Common myeloid progenitor, CD34-positive (primary cell): Measurements from ENCODE around the gene PELI2.

Source experiments
- CTCF ChIA-PET: fragments of 350-600 bp; sonication (Branson Sonifier 250); formaldehyde crosslinking; loops from one replicate; lab custom pipeline; 2021; ENCODE audit warnings: antibody characterized with exemption; lab: Charles Lee
- POLR2A ChIA-PET: fragments of 350-600 bp; sonication (Branson Sonifier 250); formaldehyde crosslinking; loops from one replicate; lab custom pipeline; 2021; ENCODE audit warnings: antibody characterized with exemption; lab: Charles Lee
- DNase-seq, 3 donors: peaks; one replicate each; pipeline versions ENCODE4 v3.0.0 to v3.0.0-alpha.2; 2013
- H3K27ac ChIP-seq, 2 experiments: 1 replicate in 1 of 2; 2 replicates in 1 of 2; pipeline ENCODE4 v1.7.0; 2013; ENCODE audit warnings: inconsistent platforms in 2 of 2, low read length in 2 of 2, mild to moderate bottlenecking in 2 of 2, low read depth in 1 of 2, moderate library complexity in 1 of 2; ENCODE audit not compliant: severe bottlenecking in 2 of 2, insufficient read depth in 1 of 2, poor library complexity in 1 of 2
- H3K27me3 ChIP-seq, 5 experiments: replicated peaks in 2 of 5; 1 replicate in 3 of 5; 2 replicates in 2 of 5; pipeline versions ENCODE4 v1.6.1 to v1.7.0; 2013; ENCODE audit warnings: low read length in 4 of 5, mild to moderate bottlenecking in 2 of 5, moderate library complexity in 2 of 5, inconsistent platforms in 1 of 5; ENCODE audit not compliant: insufficient read depth in 5 of 5, control insufficient read depth in 4 of 5
- H3K36me3 ChIP-seq, 4 experiments: 1 replicate in 2 of 4; 2 replicates in 2 of 4; pipeline versions ENCODE4 v1.6.1 to v1.7.0; 2013; ENCODE audit warnings: low read length in 3 of 4, control low read depth in 1 of 4, mild to moderate bottlenecking in 1 of 4; ENCODE audit not compliant: control insufficient read depth in 4 of 4, insufficient read depth in 4 of 4
- H3K4me1 ChIP-seq, 4 experiments: 1 replicate in 3 of 4; 2 replicates in 1 of 4; pipeline versions ENCODE4 v1.6.1 to v1.7.1; 2013; ENCODE audit warnings: low read length in 3 of 4, mild to moderate bottlenecking in 3 of 4, control low read depth in 1 of 4, inconsistent platforms in 1 of 4, moderate library complexity in 1 of 4; ENCODE audit not compliant: control insufficient read depth in 4 of 4, insufficient read depth in 4 of 4; ENCODE audit errors: control extremely low read depth in 1 of 4
- H3K4me3 ChIP-seq, 7 experiments: 1 replicate in 4 of 7; 2 replicates in 3 of 7; pipeline versions ENCODE4 v1.5.1 to v1.7.0; 2013; ENCODE audit warnings: mild to moderate bottlenecking in 7 of 7, low read length in 6 of 7, moderate library complexity in 6 of 7, inconsistent platforms in 2 of 7, low read depth in 2 of 7, control low read depth in 1 of 7; ENCODE audit not compliant: insufficient read depth in 4 of 7, control insufficient read depth in 1 of 7; ENCODE audit errors: extremely low read depth in 1 of 7
- H3K9me3 ChIP-seq, 5 experiments: 1 replicate in 4 of 5; 2 replicates in 1 of 5; pipeline versions ENCODE4 v1.6.1 to v1.7.1; 2013; ENCODE audit warnings: low read length in 4 of 5, mild to moderate bottlenecking in 2 of 5, inconsistent platforms in 1 of 5, low read depth in 1 of 5, moderate library complexity in 1 of 5; ENCODE audit not compliant: control insufficient read depth in 4 of 5, insufficient read depth in 2 of 5; ENCODE audit errors: control extremely low read depth in 1 of 5
- WGBS: methylation state at CpG from one replicate; pipeline ENCODE4 v1.1.5; 2013; ENCODE audit not compliant: insufficient coverage; 5-methylcytosine and 5-hydroxymethylcytosine counted together

The PELI2 gene

DNA sequence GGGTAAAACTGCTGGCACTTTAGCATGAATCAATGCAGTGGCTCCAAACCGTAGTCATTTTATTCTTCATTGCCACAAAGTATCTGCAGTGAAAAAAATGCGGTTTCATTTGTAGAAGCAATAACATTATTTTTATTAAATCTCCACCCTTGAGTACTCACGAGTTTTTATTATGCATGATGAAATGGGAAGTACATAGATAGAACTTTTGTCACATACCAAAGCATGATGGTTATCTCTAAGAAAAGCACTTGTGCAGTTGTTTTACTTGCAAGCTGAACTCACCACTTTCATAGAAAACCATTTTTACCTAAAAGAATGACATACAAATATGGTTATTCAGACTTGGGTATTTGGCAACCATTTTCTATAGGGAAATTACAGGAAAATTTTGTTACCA is 90.3 kb downstream of the PELI2 start:
- Histone ChIP-seq H3K36me3 (peaks cover 0 to 3% (median 0%) of the 10 kb centered on the region in 4 experiments), H3K27me3 (no peaks in the 10 kb centered on the region), H3K27ac (no peak overlapping the region), H3K9me3 (no peaks in the 10 kb centered on the region), H3K4me1 (peaks cover 7 to 24% (median 16%) of the 10 kb centered on the region in 4 experiments), H3K4me3 (no peak overlapping the region)
- POLR2A ChIA-PET, result no interaction called here
- CTCF ChIA-PET, result interaction anchor here (1.1 to 1.9 kb wide), 3 partner anchors 9 to 13 kb away, joined by 3 to 7 read pairs (median 7); no protein-coding TSS in a partner anchor
- WGBS, result 100% methylated on average over 1 of the region's 3 CpGs
- DNase-seq, result no peak

DNA sequence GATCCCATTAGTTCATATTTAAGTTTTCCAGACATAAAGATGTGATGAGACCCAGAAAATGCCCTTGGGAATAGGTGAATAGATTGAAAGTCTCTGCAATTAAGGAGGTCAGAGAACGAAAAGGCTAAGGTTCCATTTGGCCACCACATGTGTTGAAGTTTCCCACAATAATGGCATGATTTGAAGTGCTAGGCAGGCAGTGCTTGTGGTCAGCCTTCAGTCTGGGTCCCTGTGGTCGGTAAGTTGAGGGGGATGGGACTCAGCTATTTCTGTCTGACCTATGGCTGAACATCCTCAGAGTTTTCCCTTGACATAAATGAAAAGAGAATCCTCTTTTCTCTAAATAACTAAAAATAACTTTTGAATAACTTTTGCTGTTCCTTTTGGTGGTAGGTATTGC is 92.4 kb downstream of the PELI2 start:
- Histone ChIP-seq H3K36me3 (peaks cover 0 to 3% (median 0%) of the 10 kb centered on the region in 4 experiments), H3K9me3 (no peaks in the 10 kb centered on the region), H3K27me3 (no peaks in the 10 kb centered on the region), H3K4me3 (no peak overlapping the region), H3K4me1 (peaks cover 7 to 30% (median 16%) of the 10 kb centered on the region in 4 experiments), H3K27ac (no peak overlapping the region)
- no peak for DNase-seq
- WGBS, result no CpG with 5 or more reads among the region's 2 CpGs
- CTCF ChIA-PET, result no interaction called here
- POLR2A ChIA-PET, result no interaction called here

DNA sequence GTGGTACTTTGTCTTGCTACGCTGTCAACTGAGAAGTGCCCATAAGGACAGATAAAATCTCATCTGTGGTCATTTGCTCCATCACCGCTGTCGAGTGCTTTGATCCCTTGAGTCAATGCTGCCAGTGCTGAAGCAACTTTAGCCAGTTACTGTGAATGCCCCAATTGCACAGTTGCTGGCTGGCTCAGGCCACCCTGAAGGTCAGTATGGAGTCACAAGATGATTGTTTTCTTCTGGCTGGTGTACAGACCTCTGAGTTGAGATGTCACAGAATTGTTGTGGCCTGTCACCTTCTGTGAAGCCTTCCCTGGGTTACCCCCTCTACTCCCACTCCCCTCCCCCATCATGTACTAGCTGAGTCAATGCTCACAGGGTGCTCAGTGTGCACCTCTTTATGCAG is 92.9 kb downstream of the PELI2 start:
- Histone ChIP-seq H3K9me3 (no peaks in the 10 kb centered on the region), H3K4me3 (no peak overlapping the region), H3K27ac (no peak overlapping the region), H3K27me3 (no peaks in the 10 kb centered on the region), H3K4me1 (peaks cover 5 to 28% (median 14%) of the 10 kb centered on the region in 4 experiments), H3K36me3 (peaks cover 0 to 3% (median 0%) of the 10 kb centered on the region in 4 experiments)
- 89% methylated on average over 3 of the region's 3 CpGs for WGBS
- POLR2A ChIA-PET, result interaction anchor here (1.1 kb wide), 1 partner anchor 61 kb away, joined by 3 read pairs; no protein-coding TSS in a partner anchor
- CTCF ChIA-PET, result interaction anchor here (0.6 to 3.9 kb wide), 3 partner anchors 11 to 31 kb away, joined by 3 to 12 read pairs (median 3); no protein-coding TSS in a partner anchor
- DNase-seq, result no peak

DNA sequence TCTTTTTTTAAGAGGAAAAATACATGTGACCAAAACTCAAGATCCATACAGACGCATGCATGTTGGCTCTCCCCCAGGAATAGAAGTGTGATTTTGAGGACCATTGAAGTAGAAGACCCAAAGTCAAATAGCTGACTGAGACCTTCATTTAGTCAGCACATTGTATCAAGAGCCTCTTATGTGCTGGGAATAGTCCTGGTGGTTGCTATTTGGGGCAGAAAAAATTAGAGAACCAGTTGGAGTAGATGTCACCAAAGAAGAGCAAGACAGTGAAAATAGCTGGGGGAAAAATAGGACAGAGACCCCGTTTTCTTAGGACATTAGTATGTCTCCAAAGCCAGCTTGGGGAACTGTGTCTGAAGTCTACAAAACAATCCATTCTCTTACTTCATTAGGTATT is 93.6 kb downstream of the PELI2 start:
- CTCF ChIA-PET, result interaction anchor here (0.6 to 3.9 kb wide), 4 partner anchors 12 to 101 kb away, joined by 3 to 12 read pairs (median 3); no protein-coding TSS in a partner anchor

DNA sequence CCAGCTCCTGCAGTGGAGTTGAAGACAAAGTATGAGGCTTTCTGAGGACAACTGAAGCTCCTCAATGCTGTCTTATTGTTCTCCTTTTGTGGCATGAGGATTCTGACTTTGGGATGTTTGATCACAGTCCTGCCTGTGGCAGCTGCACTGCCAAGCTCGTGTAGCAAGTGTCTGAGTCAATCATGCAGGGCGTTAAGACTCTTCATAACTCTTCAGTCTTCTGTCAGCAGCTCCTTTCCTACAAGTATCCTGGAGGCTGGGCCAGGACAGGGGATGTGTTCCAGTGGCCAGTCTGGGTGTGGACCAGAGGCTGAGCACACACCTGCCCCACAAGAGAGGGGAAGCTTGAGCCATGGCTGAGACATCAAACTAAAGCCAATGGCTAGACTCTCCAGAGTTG is 94.3 kb downstream of the PELI2 start:
- Histone ChIP-seq H3K9me3 (no peaks in the 10 kb centered on the region), H3K27ac (no peak overlapping the region), H3K4me1 (peaks cover 12 to 41% (median 24%) of the 10 kb centered on the region in 4 experiments), H3K4me3 (no peak overlapping the region), H3K36me3 (peaks cover 0 to 3% (median 0%) of the 10 kb centered on the region in 4 experiments), H3K27me3 (no peaks in the 10 kb centered on the region)
- POLR2A ChIA-PET, result interaction anchor here (0.6 to 1.1 kb wide), 2 partner anchors 62 to 77 kb away, joined by 3 read pairs; no protein-coding TSS in a partner anchor
- 100% methylated on average over 2 of the region's 2 CpGs for WGBS
- CTCF ChIA-PET, result interaction anchor here (1.8 to 3.9 kb wide), 2 partner anchors 11 to 12 kb away, joined by 3 to 12 read pairs; no protein-coding TSS in a partner anchor
- DNase-seq, result no peak

More for the DNA sequence above, 93.6 kb downstream of the PELI2 start:
- Histone ChIP-seq H3K9me3 (no peaks in the 10 kb centered on the region), H3K4me1 (peaks cover 6 to 34% (median 18%) of the 10 kb centered on the region in 4 experiments), H3K4me3 (no peak overlapping the region), H3K27me3 (no peaks in the 10 kb centered on the region), H3K36me3 (peaks cover 0 to 3% (median 0%) of the 10 kb centered on the region in 4 experiments), H3K27ac (no peak overlapping the region)
- 92% methylated on average over 2 of the region's 2 CpGs for WGBS
- POLR2A ChIA-PET, result interaction anchor here (0.6 to 1.1 kb wide), 2 partner anchors 62 to 78 kb away, joined by 3 read pairs; no protein-coding TSS in a partner anchor
- DNase-seq, result no peak

DNA sequence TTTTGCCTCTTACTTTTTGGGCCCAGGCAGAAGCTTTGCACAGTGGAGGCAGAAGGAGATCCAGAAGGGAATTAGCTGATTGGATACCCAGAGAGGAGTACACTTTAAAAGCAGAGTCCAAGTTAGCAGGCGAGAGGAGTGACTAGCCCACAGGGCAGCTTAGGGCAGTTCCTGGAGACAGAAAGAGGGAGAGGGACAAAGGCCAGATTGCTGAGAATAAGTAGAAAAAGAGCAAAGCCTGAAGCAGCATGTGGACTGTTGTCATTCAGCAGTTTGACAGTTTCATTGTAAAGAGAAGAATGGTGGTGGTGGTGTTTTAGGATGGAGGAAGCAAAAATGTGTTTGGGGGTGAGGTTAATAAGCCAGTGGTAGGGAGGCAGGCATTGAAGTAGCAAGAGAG is 95.1 kb downstream of the PELI2 start:
- WGBS, result 100% methylated on average over 1 of the region's 1 CpG
- H3K9me3 ChIP-seq, result no peaks in the 10 kb centered on the region
- no peaks in the 10 kb centered on the region for H3K27me3 ChIP-seq
- ChIA-PET POLR2A (no interaction called here), CTCF (interaction anchor here (1.2 to 3.9 kb wide), 3 partner anchors 11 to 39 kb away, joined by 3 to 12 read pairs (median 3); no protein-coding TSS in a partner anchor)
- peaks cover 17 to 47% (median 32%) of the 10 kb centered on the region in 4 experiments for H3K4me1 ChIP-seq
- H3K4me3 ChIP-seq, result no peak overlapping the region
- peaks cover 0 to 3% (median 0%) of the 10 kb centered on the region in 4 experiments for H3K36me3 ChIP-seq
- H3K27ac ChIP-seq, result no peak overlapping the region
- DNase-seq, result no peak

DNA sequence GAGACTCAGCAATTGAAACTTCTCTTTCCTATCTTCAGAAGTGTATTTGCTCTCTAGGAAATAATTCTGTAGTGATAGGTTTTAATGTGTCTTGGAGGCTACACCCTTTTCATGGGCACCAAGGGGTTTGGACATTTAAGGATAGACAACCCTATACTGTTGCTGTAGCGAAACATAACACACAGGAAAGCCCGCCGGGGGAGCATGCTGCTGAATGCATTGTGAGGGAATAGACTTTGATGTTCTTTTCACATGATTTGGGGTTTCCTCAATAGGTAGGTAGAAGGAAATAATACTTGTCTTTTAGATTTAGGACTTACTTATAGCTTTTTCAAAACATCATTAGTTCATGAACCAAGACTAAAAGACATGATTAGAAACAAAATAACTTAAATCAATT is 97.0 kb downstream of the PELI2 start:
- Histone ChIP-seq H3K4me3 (no peak overlapping the region), H3K4me1 (peaks cover 27 to 61% (median 51%) of the 10 kb centered on the region in 4 experiments), H3K27me3 (no peaks in the 10 kb centered on the region), H3K27ac (no peak overlapping the region), H3K9me3 (no peaks in the 10 kb centered on the region), H3K36me3 (peaks cover 0 to 3% (median 0%) of the 10 kb centered on the region in 4 experiments)
- 60% methylated on average over 3 of the region's 3 CpGs for WGBS
- POLR2A ChIA-PET, result no interaction called here
- DNase-seq, result no peak
- CTCF ChIA-PET, result interaction anchor here (0.8 to 3.9 kb wide), 9 partner anchors 8 to 125 kb away, joined by 3 to 12 read pairs (median 4); no protein-coding TSS in a partner anchor
